PC-9 (cell line): ENCODE measurements around the gene SOX18. TPM values are rescaled to one million over a fixed set of nuclear protein-coding genes. Genes with fewer than 3 reads are reported as not detected.
"Not testable (repeated sequence)": the region's sequence is repeated elsewhere in the genome, so short reads cannot be mapped to it uniquely, and the experiment has no call there.

Experiments used
- BruUV-seq: library from RNA; stranded (reverse); fragments of 400-500 nt; replicated peaks from 2 replicates; lab custom pipeline; 2021; lab: Mats Ljungman, UMichigan
- CTCF ChIA-PET: fragments of 300-600 bp; sonication (Branson Sonifier 250); formaldehyde crosslinking; loops from one replicate; lab custom pipeline; 2022; ENCODE audit warnings: antibody characterized with exemption; lab: Charles Lee
- POLR2A ChIA-PET: fragments of 300-600 bp; sonication (Branson Sonifier 250); formaldehyde crosslinking; loops from one replicate; lab custom pipeline; 2022; ENCODE audit warnings: antibody characterized with exemption; ENCODE audit not compliant: unreplicated experiment; lab: Charles Lee
- DNase-seq, 2 experiments: peaks; one replicate each; pipeline versions ENCODE4 v3.0.0 to v3.0.0-alpha.2; 2015 to 2022; ENCODE audit warnings: mixed read lengths in 1 of 2
- H2AFZ ChIP-seq: fragments of 200-600 bp; sonication (generic); 2 replicates; pipeline ENCODE4 v1.8.1; 2017; ENCODE audit warnings: antibody characterized with exemption
- H3F3A ChIP-seq: fragments of 200-600 bp; sonication (generic); 2 replicates; pipeline ENCODE4 v1.8.1; 2017; ENCODE audit warnings: antibody characterized with exemption, mild to moderate bottlenecking, low read depth; ENCODE audit not compliant: insufficient read depth
- H3K27ac ChIP-seq: fragments of 200-600 bp; sonication (generic); 2 replicates; pipeline ENCODE4 v1.6.1; 2016; ENCODE audit warnings: mixed run types
- H3K27me3 ChIP-seq: fragments of 200-600 bp; sonication (generic); 2 replicates; pipeline ENCODE4 v1.6.1; 2016; ENCODE audit warnings: low read depth, mixed run types; ENCODE audit not compliant: insufficient read depth
- H3K36me3 ChIP-seq: fragments of 200-600 bp; sonication (generic); 2 replicates; pipeline ENCODE4 v1.6.1; 2016; ENCODE audit warnings: low read depth, mixed run types
- H3K4me1 ChIP-seq: fragments of 200-600 bp; sonication (generic); replicated peaks from 2 replicates; pipeline ENCODE4 v1.6.1; 2016; ENCODE audit warnings: mixed run types; ENCODE audit not compliant: insufficient read depth
- H3K4me2 ChIP-seq: fragments of 200-600 bp; sonication (generic); 2 replicates; pipeline ENCODE4 v1.6.1; 2017; ENCODE audit warnings: mixed run types
- H3K4me3 ChIP-seq: fragments of 200-600 bp; sonication (generic); 2 replicates; pipeline ENCODE4 v1.6.1; 2016; ENCODE audit warnings: mixed run types
- H3K79me2 ChIP-seq: fragments of 200-600 bp; sonication (generic); 2 replicates; pipeline ENCODE4 v1.6.1; 2017; ENCODE audit warnings: low read depth, mixed run types
- H3K9me2 ChIP-seq: fragments of 200-600 bp; sonication (generic); 2 replicates; pipeline ENCODE4 v1.8.1; 2017; ENCODE audit warnings: mild to moderate bottlenecking; ENCODE audit not compliant: insufficient read depth
- H3K9me3 ChIP-seq: fragments of 200-600 bp; sonication (generic); 2 replicates; pipeline ENCODE4 v1.8.1; 2016; ENCODE audit warnings: low read depth; ENCODE audit not compliant: insufficient read depth
- H4K20me1 ChIP-seq: fragments of 200-600 bp; sonication (generic); 2 replicates; pipeline ENCODE4 v1.8.1; 2017; ENCODE audit not compliant: insufficient read depth
- EZH2 ChIP-seq: fragments of 200-600 bp; sonication (generic); IDR thresholded peaks from 2 replicates; pipeline ENCODE4 v1.8.0; 2017; ENCODE audit warnings: antibody characterized with exemption, low read depth
- intact Hi-C: fragments of 100-400 bp; cut with micrococcal nuclease; formaldehyde crosslinking; loops from one replicate; pipeline ENCODE4 v1.10.0; 2022; ENCODE audit not compliant: unreplicated experiment
- total RNA-seq: library from RNA; stranded (reverse); gene quantifications from 2 replicates; pipeline ENCODE4 v1.2.3, GENCODE V29; 2021
- TF ChIP-seq, protein P1 (sequence below): fragments of 200-600 bp; sonication (generic); conservative IDR thresholded peaks from 2 replicates; pipeline ENCODE4 v1.6.1; 2017; ENCODE audit warnings: mixed run types, antibody characterized with exemption, mild to moderate bottlenecking, moderate library complexity

SOX18 gene
- total RNA-seq, 1 experiment from 2014 or later, result not detected

DNA sequence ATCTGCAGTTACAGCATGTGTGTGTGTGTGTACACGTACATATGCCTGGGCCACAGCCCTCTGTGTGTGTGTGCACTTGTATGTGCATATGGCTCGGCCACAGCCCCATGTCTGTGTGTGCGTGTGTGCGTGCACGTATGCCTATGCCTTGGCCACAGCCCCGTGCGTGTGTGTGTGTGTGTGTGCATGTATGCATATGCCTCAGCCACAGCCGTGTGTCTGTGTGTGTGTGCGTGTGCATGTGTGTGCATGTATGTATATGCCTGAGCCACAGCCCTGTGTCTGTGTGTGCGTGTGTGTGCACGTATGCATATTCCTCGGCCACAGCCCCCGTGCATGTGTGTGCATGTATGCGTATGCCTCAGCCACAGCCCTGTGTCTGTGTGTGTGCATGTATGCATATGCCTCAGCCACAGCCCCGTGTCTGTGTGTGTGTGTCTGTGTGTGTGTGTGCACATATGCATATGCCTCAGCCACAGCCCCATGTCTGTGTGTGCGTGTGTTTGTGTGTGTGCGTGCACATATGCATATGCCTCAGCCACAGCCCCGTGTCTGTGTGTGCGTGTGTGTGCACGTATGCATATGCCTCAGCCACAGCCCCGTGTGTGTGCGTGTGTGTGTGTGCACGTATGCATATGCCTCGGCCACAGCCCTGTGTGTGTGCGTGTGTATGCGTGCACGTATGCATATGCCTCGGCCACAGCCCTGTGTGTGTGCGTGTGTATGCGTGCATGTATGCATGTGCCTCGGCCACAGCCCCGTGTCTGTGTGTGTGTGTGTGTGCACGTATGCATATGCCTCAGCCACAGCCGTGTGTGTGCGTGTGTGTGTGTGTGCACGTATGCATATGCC is 28.1 kb downstream of the SOX18 start:
- Histone ChIP-seq H4K20me1 (peaks cover 23% of the 10 kb centered on the region), H3K79me2 (no peaks in the 10 kb centered on the region), H3K4me1 (no peaks in the 10 kb centered on the region), H3F3A (peaks cover 22% of the 10 kb centered on the region), H3K4me3 (no peak overlapping the region), H3K36me3 (peaks cover 21% of the 10 kb centered on the region), H3K4me2 (no peak overlapping the region), H3K9me2 (no peaks in the 10 kb centered on the region), H3K27ac (no peak overlapping the region), H3K27me3 (no peaks in the 10 kb centered on the region), H3K9me3 (no peaks in the 10 kb centered on the region), H2AFZ (no peak overlapping the region)
- intact Hi-C loops, result no loop called here
- ChIA-PET POLR2A (no interaction called here), CTCF (no interaction called here)
- TF ChIP-seq EZH2, result no peak
- TF ChIP-seq, protein P1, sequence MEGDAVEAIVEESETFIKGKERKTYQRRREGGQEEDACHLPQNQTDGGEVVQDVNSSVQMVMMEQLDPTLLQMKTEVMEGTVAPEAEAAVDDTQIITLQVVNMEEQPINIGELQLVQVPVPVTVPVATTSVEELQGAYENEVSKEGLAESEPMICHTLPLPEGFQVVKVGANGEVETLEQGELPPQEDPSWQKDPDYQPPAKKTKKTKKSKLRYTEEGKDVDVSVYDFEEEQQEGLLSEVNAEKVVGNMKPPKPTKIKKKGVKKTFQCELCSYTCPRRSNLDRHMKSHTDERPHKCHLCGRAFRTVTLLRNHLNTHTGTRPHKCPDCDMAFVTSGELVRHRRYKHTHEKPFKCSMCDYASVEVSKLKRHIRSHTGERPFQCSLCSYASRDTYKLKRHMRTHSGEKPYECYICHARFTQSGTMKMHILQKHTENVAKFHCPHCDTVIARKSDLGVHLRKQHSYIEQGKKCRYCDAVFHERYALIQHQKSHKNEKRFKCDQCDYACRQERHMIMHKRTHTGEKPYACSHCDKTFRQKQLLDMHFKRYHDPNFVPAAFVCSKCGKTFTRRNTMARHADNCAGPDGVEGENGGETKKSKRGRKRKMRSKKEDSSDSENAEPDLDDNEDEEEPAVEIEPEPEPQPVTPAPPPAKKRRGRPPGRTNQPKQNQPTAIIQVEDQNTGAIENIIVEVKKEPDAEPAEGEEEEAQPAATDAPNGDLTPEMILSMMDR, result no peak
- DNase-seq, result no peak
- BruUV-seq, result no TSS peak

- H3K27ac ChIP-seq, result no peak overlapping the region
- peaks cover 15% of the 10 kb centered on the region for H3F3A ChIP-seq
- H3K36me3 ChIP-seq, result peaks cover 32% of the 10 kb centered on the region
- no peaks in the 10 kb centered on the region for H3K27me3 ChIP-seq
- no peaks in the 10 kb centered on the region for H3K79me2 ChIP-seq
- no peaks in the 10 kb centered on the region for H3K9me3 ChIP-seq
- no peak overlapping the region for H2AFZ ChIP-seq
- TF ChIP-seq, protein P1, result no peak
- no peak for TF ChIP-seq EZH2
- BruUV-seq, result no TSS peak
- POLR2A ChIA-PET, result no interaction called here
- intact Hi-C loops, result no loop called here
- CTCF ChIA-PET, result no interaction called here
- H3K4me2 ChIP-seq, result no peak overlapping the region
- H4K20me1 ChIP-seq, result peaks cover 26% of the 10 kb centered on the region
- DNase-seq, result no peak
- no peaks in the 10 kb centered on the region for H3K4me1 ChIP-seq
- no peaks in the 10 kb centered on the region for H3K9me2 ChIP-seq
- no peak overlapping the region for H3K4me3 ChIP-seq
Observed at GRCh38 chr20:64015635-64016034, 33.8 kb downstream of the SOX18 start.

DNA sequence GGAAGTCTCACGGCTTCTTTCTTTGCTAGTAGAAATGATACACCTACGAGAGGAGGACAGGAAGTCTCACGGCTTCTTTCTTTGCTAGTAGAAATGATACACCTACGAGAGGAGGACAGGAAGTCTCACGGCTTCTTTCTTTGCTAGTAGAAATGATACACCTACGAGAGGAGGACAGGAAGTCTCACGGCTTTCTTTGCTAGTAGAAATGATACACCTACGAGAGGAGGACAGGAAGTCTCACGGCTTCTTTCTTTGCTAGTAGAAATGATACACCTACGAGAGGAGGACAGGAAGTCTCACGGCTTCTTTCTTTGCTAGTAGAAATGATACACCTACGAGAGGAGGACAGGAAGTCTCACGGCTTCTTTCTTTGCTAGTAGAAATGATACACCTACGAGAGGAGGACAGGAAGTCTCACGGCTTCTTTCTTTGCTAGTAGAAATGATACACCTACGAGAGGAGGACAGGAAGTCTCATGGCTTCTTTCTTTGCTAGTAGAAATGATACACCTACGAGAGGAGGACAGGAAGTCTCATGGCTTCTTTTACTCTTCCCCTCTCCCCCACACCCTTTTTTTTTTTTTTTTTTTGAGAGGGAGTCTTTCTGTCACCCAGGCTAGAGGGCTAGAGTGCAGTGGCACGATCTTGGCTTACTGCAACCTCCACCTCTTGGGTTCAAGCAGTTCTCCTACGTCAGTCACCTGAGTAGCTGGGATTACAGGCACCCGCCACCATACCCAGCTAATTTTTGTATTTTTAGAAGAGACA is 36.9 kb downstream of the SOX18 start:
- BruUV-seq, CTCF ChIA-PET, H3K9me3 ChIP-seq, H3K27me3 ChIP-seq, H2AFZ ChIP-seq, H3K79me2 ChIP-seq, intact Hi-C loops, H3F3A ChIP-seq, POLR2A ChIA-PET, H3K4me1 ChIP-seq, H3K4me2 ChIP-seq, H3K4me3 ChIP-seq, H3K9me2 ChIP-seq, DNase-seq, H3K27ac ChIP-seq: not testable (repeated sequence)
- Histone ChIP-seq H4K20me1 (peaks cover 29% of the 10 kb centered on the region), H3K36me3 (peaks cover 53% of the 10 kb centered on the region)
